GM12878 (cell line): ENCODE data around the gene MYOM3. TPM values are rescaled to one million over a fixed set of nuclear protein-coding genes. Genes with fewer than 3 reads are reported as not detected.

Source experiments
- ATAC-seq: fragments of 200-7000 bp; cut with Tn5 transposase; 3 replicates; pipeline ENCODE4 v1.9.1; 2020; ENCODE audit warnings: mild to moderate bottlenecking, moderate library complexity
- BruUV-seq: library from RNA; stranded (reverse); fragments of 400-500 nt; replicated peaks from 2 replicates; lab custom pipeline; 2021; lab: Mats Ljungman, UMichigan
- CTCF ChIA-PET: fragments of 300-600 bp; sonication (Branson Sonifier 250); formaldehyde crosslinking; extraction: SDS; loops from one replicate; lab custom pipeline; 2021; ENCODE audit warnings: inconsistent platforms; lab: Yijun Ruan, JAX
- POLR2A ChIA-PET: fragments of 350-600 bp; formaldehyde crosslinking; extraction: SDS; loops from one replicate; lab custom pipeline; 2021; ENCODE audit warnings: inconsistent platforms; lab: Charles Lee
- RAD21 ChIA-PET: fragments of 300-600 bp; sonication (Branson Sonifier 250); formaldehyde crosslinking; loops from one replicate; lab custom pipeline; 2023; ENCODE audit warnings: antibody characterized with exemption; ENCODE audit not compliant: unreplicated experiment; lab: Charles Lee
- SMC1A ChIA-PET: fragments of 300-600 bp; sonication (Branson Sonifier 250); formaldehyde crosslinking; loops from one replicate; lab custom pipeline; 2023; ENCODE audit not compliant: unreplicated experiment, uncharacterized antibody; lab: Charles Lee
- DNase-seq: peaks from one replicate; pipeline ENCODE4 v3.0.0-alpha.2; 2011; ENCODE audit warnings: low read depth, low spot score
- FAIRE-seq: peaks from 3 replicates; lab custom pipeline; 2011; peaks lifted over from hg19 to GRCh38; lab: Jason Lieb, UNC
- H2AFZ ChIP-seq: 2 replicates; pipeline ENCODE4 v1.6.0; 2011; ENCODE audit warnings: low read depth, low read length, control low read depth; ENCODE audit not compliant: control insufficient read depth
- H3K27ac ChIP-seq: 2 replicates; pipeline ENCODE4 v1.5.1; 2011; ENCODE audit warnings: control low read depth; ENCODE audit not compliant: control insufficient read depth, insufficient read depth
- H3K27me3 ChIP-seq, 2 experiments: replicated peaks in 1 of 2; 2 replicates each; pipeline versions ENCODE4 v1.6.0 to v1.6.1; 2011; ENCODE audit warnings: low read length in 1 of 2; ENCODE audit not compliant: control insufficient read depth in 2 of 2, insufficient read depth in 2 of 2
- H3K36me3 ChIP-seq, 2 experiments: 2 replicates each; pipeline ENCODE4 v1.5.1; 2011; ENCODE audit warnings: low read length in 1 of 2; ENCODE audit not compliant: control insufficient read depth in 2 of 2, insufficient read depth in 2 of 2
- H3K4me1 ChIP-seq: 2 replicates; pipeline ENCODE4 v1.6.1; 2011; ENCODE audit warnings: mild to moderate bottlenecking, low read length, moderate library complexity, mixed read lengths; ENCODE audit not compliant: control insufficient read depth, insufficient read depth
- H3K4me2 ChIP-seq: 2 replicates; pipeline ENCODE4 v1.6.0; 2011; ENCODE audit warnings: control low read depth; ENCODE audit not compliant: control insufficient read depth, insufficient read depth
- H3K4me3 ChIP-seq: fragments of 200-600 bp; sonication (generic); 2 replicates; pipeline ENCODE4 v1.5.1; 2016
- H3K79me2 ChIP-seq: 2 replicates; pipeline ENCODE4 v1.6.0; 2011; ENCODE audit warnings: low read length; ENCODE audit not compliant: control insufficient read depth, insufficient read depth
- H3K9ac ChIP-seq: 2 replicates; pipeline ENCODE4 v1.8.0; 2011; ENCODE audit warnings: low read length, control low read depth, mixed read lengths; ENCODE audit not compliant: control insufficient read depth, insufficient read depth
- H3K9me3 ChIP-seq: replicated peaks from 3 replicates; pipeline ENCODE4 v1.5.1; 2011; ENCODE audit warnings: mild to moderate bottlenecking, low read length; ENCODE audit not compliant: control insufficient read depth, insufficient read depth
- H4K20me1 ChIP-seq: 2 replicates; pipeline ENCODE4 v1.6.0; 2011; ENCODE audit not compliant: control insufficient read depth, insufficient read depth
- CEBPB ChIP-seq, 2 experiments: fragments of 150-350 bp in 1 of 2; IDR thresholded peaks; 2 replicates each; pipeline ENCODE4 v1.6.1; 2012 to 2014; ENCODE audit warnings: low read depth in 2 of 2, low read length in 2 of 2, borderline replicate concordance in 1 of 2, inconsistent platforms in 1 of 2
- EGR1 ChIP-seq, 2 experiments: IDR thresholded peaks; 1 replicate in 1 of 2; 2 replicates in 1 of 2; pipeline ENCODE4 v1.6.1; 2011 to 2012; ENCODE audit warnings: low read depth in 2 of 2, low read length in 2 of 2, borderline replicate concordance in 1 of 2, mild to moderate bottlenecking in 1 of 2, moderate library complexity in 1 of 2
- ELK1 ChIP-seq: IDR thresholded peaks from 2 replicates; pipeline ENCODE4 v1.6.1; 2012; ENCODE audit warnings: low read depth, low read length, improper control_type of control experiment
- JUND ChIP-seq: IDR thresholded peaks from 2 replicates; pipeline ENCODE4 v1.6.1; 2012; ENCODE audit warnings: low read depth, mild to moderate bottlenecking, low read length, improper control_type of control experiment, moderate library complexity
- KAT2A ChIP-seq: conservative IDR thresholded peaks from 2 replicates; pipeline ENCODE4 v1.6.1; 2011; ENCODE audit warnings: low read depth, low read length; ENCODE audit not compliant: control insufficient read depth
- NR2F1 ChIP-seq: fragments of 450-650 bp; conservative IDR thresholded peaks from 2 replicates; pipeline ENCODE4 v1.6.1; 2017; ENCODE audit warnings: mild to moderate bottlenecking
- RELB ChIP-seq: fragments of 450-650 bp; IDR thresholded peaks from 2 replicates; pipeline ENCODE4 v1.6.1; 2017; ENCODE audit warnings: low read depth, mild to moderate bottlenecking, moderate library complexity
- SPI1 ChIP-seq: IDR thresholded peaks from 2 replicates; pipeline ENCODE4 v1.6.1; 2011; ENCODE audit warnings: low read depth, mild to moderate bottlenecking, low read length, moderate library complexity, borderline replicate concordance; ENCODE audit not compliant: insufficient read depth
- SUZ12 ChIP-seq: fragments of 200-600 bp; sonication (generic); IDR thresholded peaks from one replicate; pipeline ENCODE4 v1.6.1; 2018; ENCODE audit warnings: antibody characterized with exemption, mild to moderate bottlenecking; ENCODE audit not compliant: unreplicated experiment
- WGBS: methylation state at CpG from one replicate; pipeline ENCODE4 v1.1.6; 2016; ENCODE audit warnings: low lambda C conversion rate; ENCODE audit not compliant: insufficient replicate concordance, insufficient coverage; ENCODE audit errors: missing lambda C conversion rate; 5-methylcytosine and 5-hydroxymethylcytosine counted together
- in situ Hi-C: fragments of 300-500 bp; cut with MboI; formaldehyde crosslinking; loops from 9 replicates; pipeline ENCODE4 v1.14.3; 2018; ENCODE audit warnings: mixed read lengths
- intact Hi-C: fragments of 100-400 bp; cut with micrococcal nuclease; formaldehyde crosslinking; loops from one replicate; pipeline ENCODE4 v1.14.2; 2022; ENCODE audit not compliant: unreplicated experiment
- polyA plus RNA-seq, 11 experiments: library from polyadenylated mRNA; depleted of rRNA in 4 of 11; unstranded in 6 of 11; stranded (reverse) in 5 of 11; fragments of >200 nt; fragmentation: Nextera tagmentation in 4 of 11; fragmentation: Illumina TruSeq in 1 of 11; extraction: Ambion mirVana in 4 of 11; extraction: Trizol in 1 of 11; gene quantifications; 1 replicate in 1 of 11; 2 replicates in 10 of 11; pipeline versions ENCODE4 v1.2.1 to v1.2.3, GENCODE V29; 2011 to 2016; ENCODE audit warnings: inconsistent platforms in 2 of 11, missing spikeins in 2 of 11, low read depth in 1 of 11
- total RNA-seq, 4 experiments: library from RNA; depleted of rRNA in 3 of 4; stranded (reverse); fragments of >200 nt in 3 of 4; fragmentation: Illumina TruSeq in 1 of 4; extraction: Trizol in 1 of 4; gene quantifications; 2 replicates each; pipeline versions ENCODE4 v1.2.1 to v1.2.3, GENCODE V29; 2013 to 2021

MYOM3 gene
- total and polyA plus RNA-seq, 10 of the 15 experiments (the other 5 are each of a cell fraction or from before 2014, with no cell fraction given) = 0.06 TPM; not detected in 9

- H3K9me3 ChIP-seq = no peaks in the 10 kb centered on the region
- no peak overlapping the region for H3K9ac ChIP-seq
- H3K79me2 ChIP-seq = no peaks in the 10 kb centered on the region
- no peaks in the 10 kb centered on the region for H4K20me1 ChIP-seq
- no peak for DNase-seq
- ATAC-seq = no peak
- POLR2A ChIA-PET = no interaction called here
- H3K4me2 ChIP-seq = no peak overlapping the region
- intact Hi-C loops = no loop called here
- H3K4me3 ChIP-seq = no peak overlapping the region
- RAD21 ChIA-PET = no interaction called here
- in situ Hi-C loops = no loop called here
- H3K4me1 ChIP-seq = no peaks in the 10 kb centered on the region
- H3K27ac ChIP-seq = no peak overlapping the region
- SMC1A ChIA-PET = no interaction called here
- WGBS = 46% methylated on average over 5 of the region's 7 CpGs
- no peaks in the 10 kb centered on the region; a peak in 2 of 4 replicates for H3K27me3 ChIP-seq
- no peaks in the 10 kb centered on the region for H3K36me3 ChIP-seq
- CTCF ChIA-PET = no interaction called here
- BruUV-seq = no TSS peak
- TF ChIP-seq NR2F1 (no peak), CEBPB (IDR thresholded peaks at IDR 0.05; ENCODE audit: borderline replicate concordance in 1 of 2, low read depth in 2 of 2, low read length in 2 of 2) (no peak), RELB (no peak), KAT2A (no peak)
- no peak overlapping the region for H2AFZ ChIP-seq
- FAIRE-seq = no peak
These were observed 7.1 kb downstream of the MYOM3 start for GRCh38 chr1:24104854-24105253.

- H3K4me1 ChIP-seq = no peaks in the 10 kb centered on the region
- FAIRE-seq = no peak
- H3K4me2 ChIP-seq = no peak overlapping the region
- no peaks in the 10 kb centered on the region for H3K9me3 ChIP-seq
- WGBS = 59% methylated on average over 3 of the region's 3 CpGs
- ATAC-seq = no peak
- no peak overlapping the region for H3K27ac ChIP-seq
- POLR2A ChIA-PET = no interaction called here
- H4K20me1 ChIP-seq = no peaks in the 10 kb centered on the region
- in situ Hi-C loops (no loop called here), intact Hi-C loops (no loop called here)
- TF ChIP-seq SPI1 = no peak
- TF ChIP-seq JUND = no peak
- no peak for TF ChIP-seq ELK1
- TF ChIP-seq EGR1 (IDR thresholded peaks at IDR 0.05; ENCODE audit: borderline replicate concordance in 1 of 2, low read depth in 2 of 2, low read length in 2 of 2) = no peak
- TF ChIP-seq SUZ12 = no peak
- no peak overlapping the region for H2AFZ ChIP-seq
- no peak overlapping the region for H3K9ac ChIP-seq
- BruUV-seq = no TSS peak
- H3K36me3 ChIP-seq = no peaks in the 10 kb centered on the region
- CTCF ChIA-PET = no interaction called here
- RAD21 ChIA-PET = no interaction called here
- H3K27me3 ChIP-seq = no peaks in the 10 kb centered on the region; a peak in 2 of 4 replicates
- no peaks in the 10 kb centered on the region for H3K79me2 ChIP-seq
- no peak for DNase-seq
- no peak overlapping the region for H3K4me3 ChIP-seq
- SMC1A ChIA-PET = no interaction called here
These were observed 8.1 kb downstream of the MYOM3 start for GRCh38 chr1:24103879-24104278.
